Right renal cortex interstitium (tissue), 3 donors: ENCODE measurements around the gene AIMP1. TPM values are rescaled to one million over a fixed set of nuclear protein-coding genes. Genes with fewer than 3 reads are reported as not detected.
A peak's percentile ranks its signal among the peaks of the same experiment; 100 is the strongest.
"Not testable (repeated sequence)": the region's sequence is repeated elsewhere in the genome, so short reads cannot be mapped to it uniquely, and the experiment has no call there.

Source experiments
- DNase-seq, 3 donors: peaks; one replicate each; pipeline ENCODE4 v3.0.0-alpha.2; 2013; ENCODE audit warnings: low read depth in 3 of 3, low spot score in 2 of 3
- polyA plus RNA-seq, 3 donors: library from polyadenylated mRNA; unstranded; fragments of 120-200 nt; gene quantifications; one replicate each; pipeline ENCODE4 v1.2.1, GENCODE V29; 2013; ENCODE audit not compliant: insufficient read length in 3 of 3

Gene AIMP1
- polyA plus RNA-seq, 3 donors, result 78.7 to 97.0 (median 93.0) TPM

DNA sequence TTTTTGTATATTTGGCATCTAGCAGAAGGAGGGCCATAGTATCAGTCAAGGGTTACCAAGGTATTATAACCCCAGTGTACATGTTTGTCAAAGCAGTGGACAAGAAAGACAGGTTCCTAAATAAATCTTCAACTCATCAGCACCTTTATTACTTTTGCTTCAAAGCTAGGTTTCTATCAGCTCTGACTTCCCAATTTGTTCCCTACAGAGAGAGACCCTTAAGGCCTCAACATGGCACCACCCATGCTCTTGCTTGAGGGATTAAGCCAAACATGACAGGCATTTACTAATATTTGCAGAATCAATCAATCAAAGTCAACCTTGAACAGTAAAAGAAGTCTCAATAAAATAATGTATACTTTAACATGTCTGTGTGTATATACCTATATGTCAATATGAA is 9.8 kb upstream of the AIMP1 start:
- DNase-seq, result no peak

DNA sequence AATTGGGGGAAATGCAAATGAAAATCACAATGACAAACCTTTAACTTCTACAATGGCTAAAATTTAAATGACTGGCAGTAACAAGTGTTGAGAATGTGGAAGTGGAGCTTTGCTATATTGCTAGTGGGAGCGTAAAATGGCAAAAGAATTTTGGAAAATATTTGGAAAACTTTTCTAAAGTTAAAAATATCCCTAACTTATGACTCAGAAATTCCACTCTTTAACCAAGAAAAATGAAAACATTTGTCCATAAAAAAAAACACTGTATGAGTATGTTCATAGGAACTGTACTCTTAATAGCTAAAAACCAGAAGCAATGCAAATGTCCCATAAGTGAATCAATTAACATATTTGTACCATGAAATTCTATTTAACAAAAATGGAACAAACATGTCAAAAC is 4.0 kb upstream of the AIMP1 start:
- no peak for DNase-seq

DNA sequence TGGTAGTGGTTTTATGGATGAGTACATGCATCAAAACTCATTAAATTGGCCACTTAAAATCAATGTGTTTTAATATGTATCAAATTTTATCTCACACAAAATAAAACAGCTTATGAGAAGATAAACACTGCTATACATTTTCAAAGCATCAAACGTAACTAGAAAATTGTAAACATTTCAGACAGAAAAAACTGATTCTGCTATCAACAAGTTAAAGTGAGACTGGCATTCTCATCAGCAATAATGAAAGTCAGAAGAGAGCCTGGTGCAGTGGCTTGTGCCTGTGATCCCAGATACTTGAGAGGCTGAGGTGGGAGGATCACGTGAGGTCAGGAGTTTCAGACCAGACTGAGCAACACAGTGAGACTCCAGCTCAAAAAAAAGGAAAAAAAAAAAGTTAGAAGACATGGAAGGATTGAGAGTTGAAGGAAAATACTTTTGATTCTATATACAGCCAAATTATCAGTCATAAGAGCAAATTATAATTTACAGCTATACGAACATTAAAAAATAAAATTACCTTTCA is 3.3 kb upstream of the AIMP1 start:
- DNase-seq, result no peak

DNA sequence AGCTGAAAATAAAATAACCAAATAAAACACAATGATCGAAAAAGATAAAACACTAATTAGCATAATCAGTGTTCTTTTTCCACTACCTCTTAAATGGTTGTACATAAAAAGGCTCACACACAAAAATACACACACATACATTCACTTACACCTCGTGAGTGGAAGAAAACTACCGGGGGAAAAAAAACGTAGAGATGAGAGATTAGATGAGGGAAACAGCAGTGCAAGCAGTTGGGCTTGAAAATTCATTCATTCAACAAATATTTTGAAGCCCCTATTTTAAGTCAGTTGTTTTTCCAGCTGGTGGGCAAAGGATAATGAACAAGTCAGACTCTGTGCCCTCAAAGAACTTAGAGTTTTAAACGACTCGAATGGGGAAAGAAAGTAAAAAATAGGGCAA is 1.4 kb upstream of the AIMP1 start:
- no peak for DNase-seq

DNA sequence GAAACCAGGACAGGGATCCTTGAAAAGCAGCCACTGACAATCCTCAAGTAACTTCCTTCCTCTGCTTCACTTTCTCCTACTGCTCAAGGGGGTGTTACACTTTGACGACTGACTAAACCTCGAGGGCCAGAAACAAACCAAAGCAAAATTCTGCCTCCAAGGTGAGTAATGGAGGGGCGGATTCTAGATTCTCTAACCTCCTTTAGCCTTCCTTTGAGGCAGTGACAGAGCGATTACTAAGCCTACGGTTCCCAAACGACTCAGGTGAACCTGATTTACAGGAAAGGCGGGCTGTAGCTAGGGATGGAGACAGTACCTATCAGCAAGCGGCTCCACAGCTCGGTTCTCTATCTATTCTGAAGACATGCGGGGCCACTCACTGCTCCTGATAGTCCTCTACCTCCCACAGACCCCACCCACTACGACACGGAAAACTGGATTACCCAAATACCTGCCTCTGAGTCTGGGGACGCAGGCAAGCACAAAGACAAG is 828 bp upstream of the AIMP1 start:
- peak; percentile 16 to 25 (median 21) for DNase-seq

DNA sequence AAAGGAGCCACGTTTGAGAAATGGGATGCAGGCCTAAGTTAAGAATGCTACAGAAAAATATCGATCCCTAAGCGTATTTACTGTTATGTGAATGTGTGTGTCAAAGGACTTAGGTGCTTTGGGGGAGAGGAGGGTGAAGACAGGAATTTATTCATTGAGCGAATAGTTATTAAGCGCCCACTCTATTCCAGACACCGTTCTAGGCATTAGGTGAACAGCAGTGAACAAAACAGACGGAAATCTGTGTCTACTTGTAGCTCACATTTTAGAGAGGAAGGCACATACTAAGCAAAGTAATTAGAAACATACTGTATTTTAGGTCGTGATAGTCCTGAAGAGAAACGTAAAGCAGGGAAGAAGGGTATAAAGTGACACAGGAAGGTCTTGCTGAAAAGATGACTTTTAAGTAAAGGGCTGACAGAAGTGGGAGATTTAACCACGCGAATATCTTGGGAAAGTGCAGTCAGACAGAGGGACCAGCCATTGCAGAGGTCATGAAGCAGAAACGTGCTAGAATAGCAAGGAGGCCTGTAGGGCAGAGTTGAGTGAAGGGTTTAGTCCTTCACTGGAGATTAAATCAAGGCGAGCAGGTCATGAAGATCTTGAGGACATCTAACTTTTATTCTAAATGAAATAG is 541 bp downstream of the AIMP1 start:
- peak in 2 of 3 donors; percentile 15 to 19 for DNase-seq

DNA sequence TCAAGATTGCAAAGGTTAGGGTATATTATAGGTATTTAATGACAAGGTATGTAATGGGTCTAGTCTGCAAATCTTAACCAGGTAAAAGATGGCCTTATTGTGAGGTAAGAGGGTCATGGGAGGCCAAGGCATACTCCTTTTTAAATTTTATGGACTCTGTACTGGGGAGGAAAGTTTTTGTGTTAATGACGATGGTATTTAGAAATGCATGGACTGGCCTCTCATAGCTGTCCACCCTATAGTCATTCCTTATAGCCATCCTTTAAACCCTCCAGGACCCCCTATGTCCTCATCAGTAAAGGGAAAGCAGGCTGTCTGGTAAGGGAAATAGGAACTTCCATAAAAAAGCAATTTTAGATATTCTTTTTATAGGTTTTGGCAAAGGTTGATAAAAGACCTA is 1.5 kb downstream of the AIMP1 start:
- DNase-seq, result no peak

DNA sequence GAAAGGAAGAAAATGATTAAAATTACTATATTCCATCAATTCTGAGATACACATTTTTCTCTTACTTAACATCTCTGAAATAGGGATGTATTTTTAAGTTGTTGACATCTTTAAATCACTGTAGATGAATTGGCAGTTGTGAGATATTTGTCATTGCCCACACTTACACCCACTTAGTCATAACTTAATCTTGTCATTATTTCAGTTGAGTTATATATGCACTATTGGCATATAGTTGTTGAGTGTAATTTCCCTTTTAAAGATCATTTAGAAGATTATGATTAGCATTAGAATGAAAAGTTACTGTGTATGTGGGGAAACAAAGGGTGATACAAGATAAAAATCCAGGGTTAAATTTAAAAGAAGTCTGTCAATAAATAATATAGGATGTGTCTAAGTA is 2.2 kb downstream of the AIMP1 start:
- DNase-seq, result no peak

DNA sequence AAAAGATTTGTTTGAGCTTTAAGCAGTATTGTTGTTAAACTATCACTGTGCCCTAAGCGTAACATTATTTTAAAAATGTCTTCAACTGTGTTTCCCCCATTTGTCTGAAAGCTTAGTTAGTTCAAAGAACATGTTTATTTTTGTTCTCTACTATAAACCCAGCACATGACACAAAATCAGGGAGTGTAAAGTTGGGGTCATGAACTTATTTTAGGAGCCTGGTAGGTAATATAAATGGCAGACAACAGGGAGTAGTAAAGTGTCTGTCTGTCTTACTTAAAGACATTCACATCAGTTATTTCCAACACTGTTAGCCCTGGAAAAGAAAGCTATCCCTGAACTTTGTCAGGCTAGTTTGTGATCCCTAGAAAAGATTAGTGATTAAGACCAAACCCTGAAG is 3.9 kb downstream of the AIMP1 start:
- no peak for DNase-seq

DNA sequence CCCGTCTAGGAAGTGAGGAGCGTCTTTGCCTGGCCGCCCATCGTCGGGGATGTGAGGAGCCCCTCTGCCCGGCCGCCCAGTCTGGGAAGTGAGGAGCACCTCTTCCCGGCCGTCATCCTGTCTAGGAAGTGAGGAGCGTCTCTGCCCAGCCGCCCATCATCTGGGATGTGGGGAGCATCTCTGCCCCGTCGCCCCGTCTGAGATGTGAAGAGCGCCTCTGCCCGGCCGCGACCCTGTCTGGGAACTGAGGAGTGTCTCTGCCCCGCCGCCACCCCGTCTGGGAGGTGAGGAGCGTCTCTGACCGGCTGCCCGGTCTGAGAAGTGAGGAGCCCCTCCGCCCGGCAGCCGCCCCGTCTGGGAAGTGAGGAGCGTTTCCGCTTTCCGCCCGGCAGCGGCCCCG is 4.8 kb downstream of the AIMP1 start:
- not testable (repeated sequence) for DNase-seq

DNA sequence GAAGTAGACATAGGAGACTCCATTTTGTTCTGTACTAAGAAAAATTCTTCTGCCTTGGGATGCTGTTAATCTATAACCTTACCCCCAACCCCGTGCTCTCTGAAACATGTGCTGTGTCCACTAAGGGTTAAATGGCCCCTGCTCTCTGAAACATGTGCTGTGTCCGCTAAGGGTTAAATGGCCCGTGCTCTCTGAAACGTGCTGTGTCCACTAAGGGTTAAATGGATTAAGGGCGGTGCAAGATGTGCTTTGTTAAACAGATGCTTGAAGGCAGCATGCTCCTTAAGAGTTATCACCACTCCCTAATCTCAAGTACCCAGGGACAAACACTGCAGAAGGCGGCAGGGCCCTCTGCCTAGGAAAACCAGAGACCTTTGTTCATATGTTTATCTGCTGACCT is 5.5 kb downstream of the AIMP1 start:
- not testable (repeated sequence) for DNase-seq

DNA sequence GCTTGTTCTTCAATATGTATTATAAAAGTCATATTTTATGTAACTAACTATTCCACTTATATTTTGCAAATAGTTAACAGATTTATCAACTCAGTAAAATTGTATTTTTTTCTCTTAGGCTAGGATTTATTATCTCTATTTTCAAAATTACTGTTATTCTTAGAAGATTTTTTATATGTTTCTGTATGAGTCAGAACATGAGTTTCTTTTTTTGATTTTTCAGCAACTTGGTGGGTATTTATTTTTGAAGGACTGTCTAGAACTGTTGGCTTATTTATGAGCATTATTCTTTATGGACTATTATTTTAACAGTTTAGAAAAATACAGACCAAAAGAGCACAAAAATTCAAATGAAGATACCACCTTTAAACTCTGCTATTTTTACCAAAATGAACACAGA is 6.8 kb downstream of the AIMP1 start:
- no peak for DNase-seq

DNA sequence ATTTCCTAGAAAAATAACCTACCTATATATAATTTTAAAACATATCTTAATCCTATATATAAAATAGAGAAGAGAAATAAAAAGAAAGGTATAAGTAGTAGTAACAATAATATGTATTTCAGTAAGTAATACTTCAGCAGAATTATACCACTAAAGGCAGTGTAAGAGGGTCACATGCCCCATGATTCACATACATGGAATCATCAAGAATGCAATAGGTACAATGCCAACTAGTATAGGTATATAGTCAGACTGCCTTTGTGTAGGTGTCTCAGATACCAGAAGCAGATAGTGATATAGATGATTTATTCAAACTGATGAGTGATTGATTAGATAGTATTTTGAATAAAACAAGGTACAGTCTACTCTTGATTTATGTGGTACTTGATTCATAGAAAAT is 9.4 kb downstream of the AIMP1 start:
- DNase-seq, result no peak

DNA sequence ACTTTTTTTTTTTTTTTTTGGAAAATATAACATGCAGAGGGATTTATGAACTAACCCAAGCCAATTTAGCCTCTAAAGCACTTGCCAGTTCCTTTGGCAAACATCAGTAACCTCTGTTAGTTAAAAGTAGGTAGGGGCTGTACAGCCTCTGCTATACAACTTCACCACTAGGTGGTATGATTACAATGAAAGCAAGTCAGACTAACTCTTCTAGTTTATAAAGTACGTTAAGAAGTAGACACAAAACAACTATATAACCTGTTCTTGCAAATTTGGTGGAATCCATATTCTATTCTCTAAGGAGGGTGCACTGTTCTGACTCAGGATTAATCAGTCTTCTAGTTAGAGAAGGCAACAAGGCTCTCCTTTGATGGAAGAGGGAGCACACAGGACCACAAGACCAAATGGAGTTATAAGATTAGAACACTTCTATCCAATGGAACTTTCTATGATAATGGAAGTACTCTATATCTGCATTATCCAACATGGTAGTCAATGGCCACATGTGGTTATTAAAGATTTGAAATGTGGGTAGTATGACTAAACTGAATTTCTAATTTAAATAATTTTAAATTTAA is 12.8 kb downstream of the AIMP1 start:
- no peak for DNase-seq

DNA sequence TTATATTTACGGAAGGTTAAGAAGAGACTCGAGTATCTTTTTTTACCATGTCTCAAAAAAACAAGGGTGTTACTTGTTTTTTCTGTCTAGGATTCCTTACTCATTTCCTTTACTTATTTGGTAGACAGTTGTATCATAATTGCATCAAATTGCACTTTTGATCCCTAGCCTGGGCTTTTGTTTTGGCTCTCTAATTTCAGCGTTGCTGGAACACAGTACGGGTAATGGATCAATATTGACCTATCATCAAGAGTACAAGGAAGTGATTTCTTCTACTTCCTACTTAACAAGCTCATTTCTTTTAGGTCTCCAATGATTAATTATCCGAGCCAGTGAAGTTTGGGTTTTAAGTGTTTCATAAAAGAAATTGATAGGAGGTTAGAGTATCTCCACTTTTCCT is 16.8 kb downstream of the AIMP1 start:
- DNase-seq, result no peak

DNA sequence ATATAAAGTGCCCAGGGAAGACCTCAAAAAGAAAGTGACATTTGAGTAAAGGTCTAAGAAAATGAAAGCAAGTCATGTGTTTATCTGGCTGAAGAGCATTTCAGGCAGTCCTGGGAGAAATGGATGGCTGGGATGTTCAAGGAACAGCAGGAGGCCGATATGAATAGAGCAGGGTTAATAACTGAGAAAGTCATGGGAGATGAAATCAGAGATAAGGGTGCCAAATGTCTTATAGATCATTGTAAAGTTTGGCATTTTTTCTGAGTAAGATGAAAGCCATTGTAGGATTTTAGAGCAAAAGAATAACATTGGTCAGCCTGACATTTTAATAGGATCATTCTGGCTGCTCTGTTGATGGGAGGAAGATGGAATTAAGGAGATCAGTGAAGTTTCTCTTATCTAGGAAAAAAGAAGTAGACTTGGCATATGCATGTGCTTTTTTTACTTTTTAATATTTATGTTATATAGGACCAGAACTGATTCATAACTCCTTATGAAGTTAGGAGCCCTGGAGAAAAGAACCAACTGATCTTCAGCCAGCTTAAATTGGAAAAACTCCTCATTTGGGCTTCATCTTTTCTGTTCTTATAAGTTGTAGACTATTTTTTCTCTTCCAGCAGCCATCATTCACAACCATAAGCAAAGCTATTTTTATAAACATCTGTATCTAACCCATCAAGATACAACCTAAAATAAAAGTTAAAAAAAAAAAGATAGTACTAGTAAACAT is 18.6 kb downstream of the AIMP1 start:
- no peak for DNase-seq

DNA sequence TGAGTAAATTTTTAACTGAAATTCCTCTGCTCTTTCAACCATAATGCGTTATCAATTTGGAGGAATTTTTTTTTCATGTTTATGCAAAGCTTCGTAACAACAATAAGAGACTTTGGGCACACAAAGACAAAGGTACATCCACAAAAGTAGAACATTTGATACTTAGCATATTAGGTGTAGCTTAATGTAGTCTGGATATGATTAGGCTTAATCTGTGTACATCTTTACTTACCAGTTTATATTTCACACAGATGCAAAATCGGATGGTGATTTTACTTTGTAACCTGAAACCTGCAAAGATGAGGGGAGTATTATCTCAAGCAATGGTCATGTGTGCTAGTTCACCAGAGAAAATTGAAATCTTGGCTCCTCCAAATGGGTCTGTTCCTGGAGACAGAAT is 20.3 kb downstream of the AIMP1 start:
- DNase-seq, result no peak

DNA sequence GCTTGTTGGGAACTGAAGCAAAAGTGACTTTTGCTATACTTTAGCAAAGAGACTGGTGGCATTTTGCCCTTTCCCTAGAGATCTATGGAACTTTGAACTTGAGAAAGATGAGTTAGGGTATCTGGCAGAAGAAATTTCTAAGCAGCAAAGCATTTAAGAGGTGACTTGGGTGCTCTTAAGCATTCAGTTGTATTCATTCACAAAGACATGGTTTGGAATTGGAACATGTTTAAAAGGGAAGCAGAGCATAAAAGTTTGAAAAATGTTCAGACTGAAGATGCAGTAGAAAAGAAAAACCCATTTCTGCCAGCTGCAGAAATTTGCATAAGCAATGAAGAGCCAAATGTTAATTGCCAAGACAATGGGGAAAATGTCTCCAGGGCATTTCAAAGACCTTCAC is 21.6 kb downstream of the AIMP1 start:
- DNase-seq, result no peak

DNA sequence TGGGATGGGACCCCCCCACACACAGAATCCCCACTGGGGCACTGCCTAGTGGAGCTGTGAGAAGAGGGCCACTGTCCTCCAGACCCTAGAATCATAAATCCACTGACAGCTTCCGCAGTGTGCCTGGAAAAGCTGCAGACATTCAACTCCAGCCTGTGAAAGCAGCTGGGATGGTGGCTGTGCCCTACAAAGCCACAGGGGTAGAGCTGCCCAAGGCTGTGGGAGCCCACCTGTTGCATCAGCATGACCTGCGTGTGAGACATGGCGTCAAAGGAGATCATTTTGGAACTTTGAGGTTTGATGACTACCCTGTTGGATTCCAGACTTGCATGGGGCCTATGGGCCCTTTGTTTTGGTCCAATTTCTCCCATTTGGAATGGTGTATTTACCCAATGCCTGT is 22.3 kb downstream of the AIMP1 start:
- no peak for DNase-seq

DNA sequence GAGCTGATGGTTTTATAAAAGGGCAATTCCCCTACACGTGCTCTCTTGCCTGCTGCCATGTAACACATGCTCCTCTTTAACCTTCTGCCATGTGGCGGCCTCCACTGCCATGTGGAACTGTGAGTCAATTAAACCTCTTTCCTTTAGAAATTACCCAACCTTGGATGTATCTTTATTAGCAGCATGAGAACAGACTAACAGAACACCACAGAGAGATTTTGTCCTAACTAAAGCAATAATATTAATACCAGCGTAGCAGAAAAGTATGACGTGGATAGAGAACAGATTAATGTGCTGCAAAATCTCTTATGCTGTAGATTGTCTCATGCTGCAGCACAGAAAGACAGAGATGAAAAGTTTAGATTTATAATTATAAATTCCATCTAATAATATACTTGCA is 23.1 kb downstream of the AIMP1 start:
- no peak for DNase-seq

DNA sequence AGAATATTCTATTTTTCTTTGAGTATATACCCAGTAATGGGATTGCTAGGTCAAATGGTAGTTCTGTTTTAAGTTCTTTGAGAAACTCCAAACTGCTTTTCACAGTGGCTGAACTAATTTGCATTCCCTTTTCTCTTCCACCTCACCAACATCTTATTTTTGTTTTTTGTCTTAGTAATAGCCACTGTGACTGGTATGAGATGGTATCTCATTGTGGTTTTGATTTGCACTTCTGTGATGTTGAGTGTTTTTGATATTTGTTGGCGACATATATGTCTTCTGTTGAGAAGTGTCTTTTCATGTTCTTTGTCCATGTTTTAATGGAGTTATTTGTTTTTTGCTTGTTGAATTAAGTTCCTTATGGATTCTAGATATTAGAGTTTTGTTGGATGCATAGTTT is 24.4 kb downstream of the AIMP1 start:
- no peak for DNase-seq
